HepG2 (cell line): ENCODE measurements around the gene ATP8B1. TPM values are rescaled to one million over a fixed set of nuclear protein-coding genes. Genes with fewer than 3 reads are reported as not detected.
A peak's percentile ranks its signal among the peaks of the same experiment; 100 is the strongest.

ENCODE experiments used
- BRCA1 ChIP-seq: sonication (generic); formaldehyde crosslinking; IDR thresholded peaks from 2 replicates; pipeline ENCODE4 v1.4.0; 2020; ENCODE audit warnings: missing genetic modification reagents
- GATAD2A ChIP-seq: IDR thresholded peaks from 2 replicates; pipeline ENCODE4 v1.6.1; 2016
- HNRNPH1 ChIP-seq: fragments of 200-400 bp; formaldehyde crosslinking; optimal IDR thresholded peaks from 2 replicates; pipeline ENCODE3; 2017; ENCODE audit warnings: mild to moderate bottlenecking, low read depth, low read length
- JUND ChIP-seq: sonication (generic); formaldehyde crosslinking; IDR thresholded peaks from 2 replicates; pipeline ENCODE4 v1.8.0; 2022; ENCODE audit warnings: mild to moderate bottlenecking, missing genetic modification reagents
- KAT7 ChIP-seq: IDR thresholded peaks from 2 replicates; pipeline ENCODE4 v1.6.1; 2018; ENCODE audit warnings: borderline replicate concordance, missing compliant biosample characterization
- KDM1A ChIP-seq: IDR thresholded peaks from 2 replicates; pipeline ENCODE4 v1.6.1; 2016; ENCODE audit warnings: missing compliant biosample characterization
- KMT2B ChIP-seq: IDR thresholded peaks from 2 replicates; pipeline ENCODE4 v1.6.1; 2016; ENCODE audit warnings: missing genetic modification reagents, missing compliant biosample characterization
- MEF2D ChIP-seq: sonication (generic); formaldehyde crosslinking; IDR thresholded peaks from 2 replicates; pipeline ENCODE4 v1.5.1; 2020; ENCODE audit warnings: mild to moderate bottlenecking, missing genetic modification reagents
- NFATC3 ChIP-seq: sonication (generic); formaldehyde crosslinking; IDR thresholded peaks from 2 replicates; pipeline ENCODE4 v1.5.1; 2020; ENCODE audit warnings: mild to moderate bottlenecking, missing genetic modification reagents
- NFIB ChIP-seq: sonication (generic); formaldehyde crosslinking; IDR thresholded peaks from 2 replicates; pipeline ENCODE4 v1.9.0; 2021; ENCODE audit warnings: missing genetic modification reagents, mild to moderate bottlenecking, borderline replicate concordance
- ONECUT2 ChIP-seq: sonication (generic); formaldehyde crosslinking; IDR thresholded peaks from 2 replicates; pipeline ENCODE4 v1.4.0; 2020; ENCODE audit warnings: missing genetic modification reagents
- PHB2 ChIP-seq: fragments of 450-650 bp; IDR thresholded peaks from 2 replicates; pipeline ENCODE4 v1.6.1; 2018; ENCODE audit not compliant: partially characterized antibody
- PRMT3 ChIP-seq: sonication (generic); formaldehyde crosslinking; IDR thresholded peaks from 2 replicates; pipeline ENCODE4 v1.8.1; 2022; ENCODE audit warnings: low read depth, mild to moderate bottlenecking, moderate library complexity, missing genetic modification reagents, borderline replicate concordance
- SNRNP70 ChIP-seq: fragments of 200-400 bp; formaldehyde crosslinking; IDR thresholded peaks from 2 replicates; pipeline ENCODE4 v1.6.1; 2017; ENCODE audit warnings: mild to moderate bottlenecking, low read depth, low read length, moderate library complexity
- ZBTB25 ChIP-seq: IDR thresholded peaks from 2 replicates; pipeline ENCODE4 v1.6.1; 2018; ENCODE audit warnings: missing genetic modification reagents
- ZFX ChIP-seq: sonication (generic); formaldehyde crosslinking; IDR thresholded peaks from 2 replicates; pipeline ENCODE4 v1.4.0; 2020; ENCODE audit warnings: mild to moderate bottlenecking, low read depth, missing genetic modification reagents, moderate library complexity
- ZNF562 ChIP-seq: sonication (generic); formaldehyde crosslinking; IDR thresholded peaks from 2 replicates; pipeline ENCODE4 v1.8.0; 2022; ENCODE audit warnings: missing genetic modification reagents, borderline replicate concordance
- ZNF564 ChIP-seq: sonication (generic); formaldehyde crosslinking; IDR thresholded peaks from 2 replicates; pipeline ENCODE4 v1.8.1; 2023; ENCODE audit warnings: mild to moderate bottlenecking, missing genetic modification reagents
- ZNF580 ChIP-seq: IDR thresholded peaks from 2 replicates; pipeline ENCODE4 v1.6.1; 2016; ENCODE audit warnings: low read depth, borderline replicate concordance
- ZNF713 ChIP-seq: sonication (generic); formaldehyde crosslinking; IDR thresholded peaks from 2 replicates; pipeline ENCODE4 v1.4.0; 2020; ENCODE audit warnings: mild to moderate bottlenecking, missing genetic modification reagents
- polyA plus RNA-seq, 8 experiments: library from polyadenylated mRNA; depleted of rRNA in 3 of 8; stranded (reverse) in 7 of 8; unstranded in 1 of 8; fragments of >200 nt; fragmentation: Illumina TruSeq in 4 of 8; extraction: Trizol in 4 of 8; gene quantifications; 2 replicates each; pipeline versions ENCODE4 v1.2.1 to v1.2.3, GENCODE V29; 2011 to 2016; ENCODE audit warnings: low read depth in 4 of 8, missing spikeins in 1 of 8, mixed read lengths in 1 of 8; ENCODE audit not compliant: insufficient read depth in 1 of 8
- total RNA-seq, 5 experiments: library from RNA; depleted of rRNA; stranded (reverse); fragments of >200 nt; fragmentation: Illumina TruSeq; extraction: Trizol; gene quantifications; 2 replicates each; pipeline ENCODE4 v1.2.3, GENCODE V29; 2016; ENCODE audit warnings: low read depth in 1 of 5
- TF ChIP-seq, protein P1 (sequence below): sonication (generic); formaldehyde crosslinking; IDR thresholded peaks from 2 replicates; pipeline ENCODE4 v1.4.0; 2020; ENCODE audit warnings: missing genetic modification reagents, borderline replicate concordance
- TF ChIP-seq, protein P2 (sequence below): sonication (generic); formaldehyde crosslinking; IDR thresholded peaks from 2 replicates; pipeline ENCODE4 v1.4.0; 2020; ENCODE audit warnings: missing genetic modification reagents
- TF ChIP-seq, protein P3 (sequence below): sonication (generic); formaldehyde crosslinking; IDR thresholded peaks from 2 replicates; pipeline ENCODE4 v1.8.1; 2022; ENCODE audit warnings: mild to moderate bottlenecking, missing genetic modification reagents

Gene ATP8B1
- total and polyA plus RNA-seq, 2 of the 13 experiments (the other 11 are each of a cell fraction or from before 2014, with no cell fraction given): 2.8 to 4.0 TPM

DNA sequence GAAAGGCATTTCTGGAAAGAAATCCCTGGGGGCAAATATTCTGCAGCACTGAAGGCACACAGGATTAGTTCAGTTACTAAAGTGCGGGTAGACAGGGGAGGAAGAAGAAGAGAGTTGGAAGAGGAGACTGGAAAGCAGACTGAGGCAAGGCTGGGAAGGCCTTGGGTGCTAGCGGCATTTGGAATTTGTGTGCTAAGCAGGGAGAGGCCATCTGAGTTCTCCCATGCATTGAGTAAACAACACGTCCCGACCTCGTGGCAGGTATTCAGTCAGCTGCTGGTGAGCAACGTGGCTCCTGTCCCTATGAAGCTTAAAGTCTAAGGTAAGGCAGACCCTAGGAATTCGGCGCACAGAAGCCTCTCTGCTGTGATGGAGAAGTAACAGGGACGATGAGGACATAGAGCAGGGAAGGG is 30.7 kb downstream of the ATP8B1 start (continued):
- TF ChIP-seq KMT2B (peak; percentile 29; the same call in 1 of the 2 replicates), GATAD2A (CRISPR knock-in tag) (peak; percentile 87), KDM1A (CRISPR knock-in tag) (0 out of 2 replicates have a peak, but pooled peaks have one; percentile 12), MEF2D (CRISPR knock-in tag) (peak; percentile 74; the same call in 1 of the 2 replicates), PRMT3 (CRISPR knock-in tag) (no peak), NFIB (CRISPR knock-in tag) (no peak), ONECUT2 (CRISPR knock-in tag) (0 out of 2 replicates have a peak, but pooled peaks have one; percentile 33), HNRNPH1 (no peak), BRCA1 (CRISPR knock-in tag) (peak; percentile 90), PHB2 (no peak), ZNF713 (no peak), KAT7 (CRISPR knock-in tag) (no peak), SNRNP70 (no peak), ZBTB25 (CRISPR knock-in tag) (peak; percentile 62; the same call in 1 of the 2 replicates), ZNF562 (no peak), NFATC3 (0 out of 2 replicates have a peak, but pooled peaks have one; percentile 33), ZNF564 (CRISPR knock-in tag) (no peak), JUND (CRISPR knock-in tag) (0 out of 2 replicates have a peak, but pooled peaks have one; percentile 47), ZNF580 (CRISPR knock-in tag) (peak; percentile 73; the same call in 1 of the 2 replicates), ZFX (CRISPR knock-in tag) (peak; percentile 61; the same call in 1 of the 2 replicates)
- TF ChIP-seq, protein P1, sequence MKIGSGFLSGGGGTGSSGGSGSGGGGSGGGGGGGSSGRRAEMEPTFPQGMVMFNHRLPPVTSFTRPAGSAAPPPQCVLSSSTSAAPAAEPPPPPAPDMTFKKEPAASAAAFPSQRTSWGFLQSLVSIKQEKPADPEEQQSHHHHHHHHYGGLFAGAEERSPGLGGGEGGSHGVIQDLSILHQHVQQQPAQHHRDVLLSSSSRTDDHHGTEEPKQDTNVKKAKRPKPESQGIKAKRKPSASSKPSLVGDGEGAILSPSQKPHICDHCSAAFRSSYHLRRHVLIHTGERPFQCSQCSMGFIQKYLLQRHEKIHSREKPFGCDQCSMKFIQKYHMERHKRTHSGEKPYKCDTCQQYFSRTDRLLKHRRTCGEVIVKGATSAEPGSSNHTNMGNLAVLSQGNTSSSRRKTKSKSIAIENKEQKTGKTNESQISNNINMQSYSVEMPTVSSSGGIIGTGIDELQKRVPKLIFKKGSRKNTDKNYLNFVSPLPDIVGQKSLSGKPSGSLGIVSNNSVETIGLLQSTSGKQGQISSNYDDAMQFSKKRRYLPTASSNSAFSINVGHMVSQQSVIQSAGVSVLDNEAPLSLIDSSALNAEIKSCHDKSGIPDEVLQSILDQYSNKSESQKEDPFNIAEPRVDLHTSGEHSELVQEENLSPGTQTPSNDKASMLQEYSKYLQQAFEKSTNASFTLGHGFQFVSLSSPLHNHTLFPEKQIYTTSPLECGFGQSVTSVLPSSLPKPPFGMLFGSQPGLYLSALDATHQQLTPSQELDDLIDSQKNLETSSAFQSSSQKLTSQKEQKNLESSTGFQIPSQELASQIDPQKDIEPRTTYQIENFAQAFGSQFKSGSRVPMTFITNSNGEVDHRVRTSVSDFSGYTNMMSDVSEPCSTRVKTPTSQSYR (CRISPR knock-in tag): peak; percentile 50; the same call in 1 of the 2 replicates
- TF ChIP-seq, protein P2, sequence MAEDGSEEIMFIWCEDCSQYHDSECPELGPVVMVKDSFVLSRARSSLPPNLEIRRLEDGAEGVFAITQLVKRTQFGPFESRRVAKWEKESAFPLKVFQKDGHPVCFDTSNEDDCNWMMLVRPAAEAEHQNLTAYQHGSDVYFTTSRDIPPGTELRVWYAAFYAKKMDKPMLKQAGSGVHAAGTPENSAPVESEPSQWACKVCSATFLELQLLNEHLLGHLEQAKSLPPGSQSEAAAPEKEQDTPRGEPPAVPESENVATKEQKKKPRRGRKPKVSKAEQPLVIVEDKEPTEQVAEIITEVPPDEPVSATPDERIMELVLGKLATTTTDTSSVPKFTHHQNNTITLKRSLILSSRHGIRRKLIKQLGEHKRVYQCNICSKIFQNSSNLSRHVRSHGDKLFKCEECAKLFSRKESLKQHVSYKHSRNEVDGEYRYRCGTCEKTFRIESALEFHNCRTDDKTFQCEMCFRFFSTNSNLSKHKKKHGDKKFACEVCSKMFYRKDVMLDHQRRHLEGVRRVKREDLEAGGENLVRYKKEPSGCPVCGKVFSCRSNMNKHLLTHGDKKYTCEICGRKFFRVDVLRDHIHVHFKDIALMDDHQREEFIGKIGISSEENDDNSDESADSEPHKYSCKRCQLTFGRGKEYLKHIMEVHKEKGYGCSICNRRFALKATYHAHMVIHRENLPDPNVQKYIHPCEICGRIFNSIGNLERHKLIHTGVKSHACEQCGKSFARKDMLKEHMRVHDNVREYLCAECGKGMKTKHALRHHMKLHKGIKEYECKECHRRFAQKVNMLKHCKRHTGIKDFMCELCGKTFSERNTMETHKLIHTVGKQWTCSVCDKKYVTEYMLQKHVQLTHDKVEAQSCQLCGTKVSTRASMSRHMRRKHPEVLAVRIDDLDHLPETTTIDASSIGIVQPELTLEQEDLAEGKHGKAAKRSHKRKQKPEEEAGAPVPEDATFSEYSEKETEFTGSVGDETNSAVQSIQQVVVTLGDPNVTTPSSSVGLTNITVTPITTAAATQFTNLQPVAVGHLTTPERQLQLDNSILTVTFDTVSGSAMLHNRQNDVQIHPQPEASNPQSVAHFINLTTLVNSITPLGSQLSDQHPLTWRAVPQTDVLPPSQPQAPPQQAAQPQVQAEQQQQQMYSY (CRISPR knock-in tag): no peak
- TF ChIP-seq, protein P3, sequence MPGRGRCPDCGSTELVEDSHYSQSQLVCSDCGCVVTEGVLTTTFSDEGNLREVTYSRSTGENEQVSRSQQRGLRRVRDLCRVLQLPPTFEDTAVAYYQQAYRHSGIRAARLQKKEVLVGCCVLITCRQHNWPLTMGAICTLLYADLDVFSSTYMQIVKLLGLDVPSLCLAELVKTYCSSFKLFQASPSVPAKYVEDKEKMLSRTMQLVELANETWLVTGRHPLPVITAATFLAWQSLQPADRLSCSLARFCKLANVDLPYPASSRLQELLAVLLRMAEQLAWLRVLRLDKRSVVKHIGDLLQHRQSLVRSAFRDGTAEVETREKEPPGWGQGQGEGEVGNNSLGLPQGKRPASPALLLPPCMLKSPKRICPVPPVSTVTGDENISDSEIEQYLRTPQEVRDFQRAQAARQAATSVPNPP (CRISPR knock-in tag): no peak
